NCI-H2081 treated with DMSO at 0.1 percent for 48 hours (cell line): Measurements from ENCODE around the gene TAS2R3.
A peak's percentile ranks its signal among the peaks of the same experiment; 100 is the strongest.

ENCODE experiments used
- DNase-seq: peaks from one replicate; lab custom pipeline; 2025; lab: John Stamatoyannopoulos, UW

Gene TAS2R3

DNA sequence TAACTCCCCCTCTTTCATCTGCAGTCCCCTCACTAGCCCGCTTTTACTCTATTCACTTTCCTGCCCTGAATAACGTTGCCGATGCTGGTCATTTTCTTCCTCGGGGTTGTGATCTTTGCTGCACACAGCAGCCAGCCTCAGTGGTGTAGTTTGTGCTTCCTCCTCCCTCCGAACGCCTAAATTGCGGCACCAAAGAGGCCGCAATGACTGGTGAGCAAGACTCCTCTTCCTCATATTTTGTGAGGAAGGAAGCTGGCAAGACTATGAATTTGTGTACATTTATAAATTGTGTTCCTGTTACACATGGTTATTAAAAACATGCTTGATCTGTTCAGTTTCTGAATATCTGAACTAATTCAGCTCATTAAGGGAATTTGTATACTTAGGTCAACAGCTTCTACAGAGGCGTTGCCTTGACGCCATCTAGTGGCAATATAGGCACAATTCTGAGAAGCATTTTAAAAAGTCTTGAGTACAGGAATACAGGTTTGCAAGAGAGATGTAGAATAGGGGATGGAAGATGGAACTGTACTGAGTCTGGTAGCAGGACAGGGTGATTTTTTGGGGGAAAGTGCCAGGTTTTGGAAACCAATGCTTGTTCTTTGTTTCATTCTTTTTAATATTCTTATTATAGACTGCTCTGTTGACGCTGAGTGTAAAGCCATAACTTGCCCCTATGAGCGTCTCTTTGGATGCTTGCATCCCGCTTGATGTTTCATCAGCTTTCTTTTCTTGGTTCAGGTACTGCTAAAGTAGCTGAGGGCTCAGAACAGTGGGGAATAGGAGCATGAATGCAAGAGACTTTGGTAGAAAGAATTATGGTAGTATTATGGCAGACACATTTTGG lies 22.0 kb downstream of the TAS2R3 start:
- DNase-seq, result peak; percentile 59

DNA sequence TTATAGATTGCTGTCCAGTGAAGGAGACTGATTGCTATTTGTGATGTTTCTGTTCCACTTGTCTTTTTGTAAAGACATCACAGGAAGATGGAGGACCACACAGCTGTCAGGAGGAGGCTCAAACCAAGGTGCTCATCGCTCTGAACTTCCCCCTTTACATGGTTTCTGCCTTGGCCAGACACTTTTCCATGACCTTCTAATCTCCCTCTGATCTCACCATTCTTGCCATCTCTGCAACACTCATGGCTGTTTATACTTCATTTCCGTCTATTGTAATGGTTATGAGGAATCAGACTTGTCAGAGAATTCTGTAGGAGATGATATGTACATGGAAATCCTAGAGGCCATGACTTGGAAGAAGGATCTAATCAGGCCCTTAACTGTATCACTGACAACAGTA lies 24.4 kb downstream of the TAS2R3 start:
- no peak for DNase-seq

DNA sequence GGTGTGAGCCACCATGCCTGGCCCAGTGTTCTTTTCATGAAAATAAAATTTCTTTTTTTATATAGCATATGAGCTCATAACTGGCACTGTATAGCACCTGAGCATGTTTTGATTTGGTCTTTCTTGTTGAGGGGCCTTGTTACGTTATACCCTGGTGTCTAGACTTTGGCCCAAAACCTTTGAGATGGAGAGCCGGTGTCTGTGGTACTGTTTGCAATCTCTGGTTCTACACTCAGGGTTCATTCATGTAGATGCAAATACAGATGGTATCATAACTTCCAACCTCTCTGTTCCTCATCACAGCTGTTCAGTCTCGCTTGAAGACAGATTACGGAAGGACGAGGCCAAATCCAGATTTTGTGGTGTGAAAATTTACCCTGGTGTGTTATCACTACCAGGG lies 26.0 kb downstream of the TAS2R3 start, which contains the start of gene TAS2R5:
Gene TAS2R5 (plus strand): TSS at position 301 of the 400 bp plus-strand sequence. CDS start 145 bp downstream, outside the sequence.
- no peak for DNase-seq

- no peak for DNase-seq
Observed at GRCh38 chr7:141792526-141792925, 28.6 kb downstream of the TAS2R3 start.
